Esophagus muscularis mucosa (tissue), 4 donors: ENCODE results near the gene VSTM2A. TPM values are rescaled to one million over a fixed set of nuclear protein-coding genes. Genes with fewer than 3 reads are reported as not detected.

Experiments
- DNase-seq: peaks from one replicate; pipeline ENCODE4 v3.0.0-alpha.2; 2017; ENCODE audit errors: extremely low spot score
- H3K27ac ChIP-seq, 4 donors: fragments of 200-600 bp; sonication (generic); replicated peaks in 1 of 4; 1 replicate in 3 of 4; 2 replicates in 1 of 4; pipeline ENCODE4 v1.5.1; 2016 to 2019; ENCODE audit warnings: mild to moderate bottlenecking in 1 of 4
- H3K27me3 ChIP-seq, 4 donors: fragments of 200-600 bp; sonication (generic); one replicate each; pipeline versions ENCODE4 v1.5.1 to v1.6.0; 2016 to 2019
- H3K36me3 ChIP-seq, 4 donors: fragments of 200-600 bp; sonication (generic); one replicate each; pipeline ENCODE4 v1.5.1; 2016 to 2019
- H3K4me1 ChIP-seq, 4 donors: fragments of 200-600 bp; sonication (generic); one replicate each; pipeline ENCODE4 v1.5.1; 2016 to 2019
- H3K4me3 ChIP-seq, 4 donors: fragments of 200-600 bp; sonication (generic); 1 replicate in 2 of 4; 2 replicates in 2 of 4; pipeline ENCODE4 v1.5.1; 2016 to 2019; ENCODE audit warnings: mild to moderate bottlenecking in 4 of 4, moderate library complexity in 1 of 4
- H3K9me3 ChIP-seq, 4 donors: fragments of 200-600 bp; sonication (generic); 1 replicate in 3 of 4; 2 replicates in 1 of 4; pipeline ENCODE4 v1.5.1; 2016 to 2019
- CTCF ChIP-seq, 3 experiments: fragments of 200-600 bp in 2 of 3; fragments of 450-650 bp in 1 of 3; sonication (generic) in 2 of 3; IDR thresholded peaks; one replicate each; pipeline ENCODE4 v1.5.1; 2017 to 2019; ENCODE audit warnings: antibody characterized with exemption in 3 of 3, mild to moderate bottlenecking in 2 of 3, moderate library complexity in 1 of 3
- EP300 ChIP-seq: sonication (generic); formaldehyde crosslinking; IDR thresholded peaks from one replicate; pipeline ENCODE4 v1.6.1; 2017; ENCODE audit warnings: antibody characterized with exemption
- POLR2A ChIP-seq: fragments of 450-650 bp; IDR thresholded peaks from one replicate; pipeline ENCODE4 v1.6.1; 2017; ENCODE audit warnings: antibody characterized with exemption, moderate library complexity, mild to moderate bottlenecking, low read depth
- POLR2AphosphoS5 ChIP-seq, 2 donors: sonication (generic); formaldehyde crosslinking; IDR thresholded peaks; one replicate each; pipeline ENCODE4 v1.6.1; 2017; ENCODE audit warnings: antibody characterized with exemption in 2 of 2
- WGBS: methylation state at CpG from one replicate; pipeline ENCODE4 v1.1.5; 2018; 5-methylcytosine and 5-hydroxymethylcytosine counted together
- intact Hi-C: fragments of 100-400 bp; cut with DNase I; formaldehyde crosslinking; loops from one replicate; pipeline ENCODE4 v1.15.1; 2023
- small RNA-seq, 3 donors: library from RNA; depleted of rRNA; stranded (forward); fragments of <200 nt; gene quantifications; one replicate each; pipeline ENCODE3, GENCODE V24; 2016
- total RNA-seq, 4 donors: library from RNA; depleted of rRNA; stranded (reverse); fragments of >200 nt; gene quantifications; one replicate each; pipeline versions ENCODE4 v1.1.0 to v1.2.1, GENCODE V29; 2016

VSTM2A gene
- total RNA-seq, 4 donors from 2014 or later, result 0.83 TPM; not detected in 3

- H3K9me3 ChIP-seq, result no peaks in the 10 kb centered on the region
- H3K27me3 ChIP-seq, result no peaks in the 10 kb centered on the region
- no peak overlapping the region for H3K4me3 ChIP-seq
- no peaks in the 10 kb centered on the region for H3K36me3 ChIP-seq
- WGBS, result 77% methylated on average over 15 of the region's 15 CpGs
- intact Hi-C loops, result no loop called here
- no peak overlapping the region for H3K27ac ChIP-seq
- H3K4me1 ChIP-seq, result peaks cover 0 to 17% (median 11%) of the 10 kb centered on the region in 4 donors
- no peak for DNase-seq
- no peak for TF ChIP-seq CTCF (IDR thresholded peaks at IDR 0.05)
- TF ChIP-seq POLR2AphosphoS5 (IDR thresholded peaks at IDR 0.05), result no peak
- no peak for TF ChIP-seq POLR2A
- TF ChIP-seq EP300, result no peak
These were observed 49.5 kb downstream of the VSTM2A start for GRCh38 chr7:54591404-54592386.

- no peaks in the 10 kb centered on the region for H3K36me3 ChIP-seq
- peaks cover 0 to 17% (median 11%) of the 10 kb centered on the region in 4 donors for H3K4me1 ChIP-seq
- intact Hi-C loops, result no loop called here
- 90% methylated on average over 2 of the region's 2 CpGs for WGBS
- no peaks in the 10 kb centered on the region for H3K27me3 ChIP-seq
- no peak overlapping the region for H3K27ac ChIP-seq
- no peak overlapping the region for H3K4me3 ChIP-seq
- H3K9me3 ChIP-seq, result no peaks in the 10 kb centered on the region
- TF ChIP-seq EP300 (no peak), CTCF (IDR thresholded peaks at IDR 0.05) (no peak), POLR2A (no peak), POLR2AphosphoS5 (IDR thresholded peaks at IDR 0.05) (no peak)
- DNase-seq, result no peak
These were observed 54.6 kb downstream of the VSTM2A start for GRCh38 chr7:54596747-54597146.

GRCh38 chr7:54615537-54615936, 73.4 kb downstream of the VSTM2A start:
- H3K4me3 ChIP-seq, result no peak overlapping the region
- no peaks in the 10 kb centered on the region for H3K36me3 ChIP-seq
- H3K27ac ChIP-seq, result no peak overlapping the region
- DNase-seq, result no peak
- H3K4me1 ChIP-seq, result no peaks in the 10 kb centered on the region
- 95% methylated on average over 2 of the region's 2 CpGs for WGBS
- TF ChIP-seq CTCF (IDR thresholded peaks at IDR 0.05) (no peak), EP300 (no peak), POLR2A (no peak), POLR2AphosphoS5 (IDR thresholded peaks at IDR 0.05) (no peak)
- intact Hi-C loops, result no loop called here
- no peaks in the 10 kb centered on the region for H3K9me3 ChIP-seq
- no peaks in the 10 kb centered on the region for H3K27me3 ChIP-seq

Small RNA genes within 50 kb of the gene (small RNA-seq; reads per million reads assigned to genes)
- gene RNU6-1125P, result 0 reads per million in 3 donors

Other genes with a start within 250 kb of the VSTM2A start
- 100 to 1,000 TPM in 2 of 4 donors, 10 to 100 TPM in 2; 85.6 to 242 (median 148) TPM for gene SEC61G, start 216.8 kb downstream of the VSTM2A start, total RNA-seq